OCI-LY7 (cell line): ENCODE measurements around the gene FBXO4.

Experiments used
- CTCF ChIP-seq: fragments of 200-600 bp; sonication (generic); conservative IDR thresholded peaks from 2 replicates; pipeline ENCODE4 v1.5.1; 2014; ENCODE audit warnings: mild to moderate bottlenecking, antibody characterized with exemption, low read length, moderate library complexity, mixed read lengths
- EZH2phosphoT487 ChIP-seq: fragments of 200-600 bp; sonication (generic); IDR thresholded peaks from 2 replicates; pipeline ENCODE4 v1.6.1; 2018; ENCODE audit warnings: low read depth, borderline replicate concordance, mild to moderate bottlenecking, mixed run types, antibody characterized with exemption, low read length, moderate library complexity, mixed read lengths

GRCh38 chr5:41878643-41879478, 46.2 kb upstream of the FBXO4 start:
- TF ChIP-seq CTCF (no peak), EZH2phosphoT487 (no peak)
